ENCODE measurements around the gene BEST1.

GRCh38 chr11:61903845-61904244 lies 46.3 kb upstream of the BEST1 start:
- TF ChIP-seq CTCF (conservative IDR thresholded peaks at IDR 0.05): no peak
- TF ChIP-seq EZH2 (IDR thresholded peaks at IDR 0.05; ENCODE audit: low read depth): no peak

All from PC-9 (cell line).